Stimulated activated CD4-positive, alpha-beta T cell treated with anti-CD3 and anti-CD28 coated beads, Interleukin-15, amount 100 ng/mL, for 48 hours (primary cell): ENCODE measurements around the gene SLC6A6.

Experiments used
- DNase-seq, 2 donors: peaks; one replicate each; pipeline ENCODE4 v3.0.0-alpha.2; 2020; ENCODE audit warnings: low read depth in 2 of 2

The SLC6A6 gene

DNA sequence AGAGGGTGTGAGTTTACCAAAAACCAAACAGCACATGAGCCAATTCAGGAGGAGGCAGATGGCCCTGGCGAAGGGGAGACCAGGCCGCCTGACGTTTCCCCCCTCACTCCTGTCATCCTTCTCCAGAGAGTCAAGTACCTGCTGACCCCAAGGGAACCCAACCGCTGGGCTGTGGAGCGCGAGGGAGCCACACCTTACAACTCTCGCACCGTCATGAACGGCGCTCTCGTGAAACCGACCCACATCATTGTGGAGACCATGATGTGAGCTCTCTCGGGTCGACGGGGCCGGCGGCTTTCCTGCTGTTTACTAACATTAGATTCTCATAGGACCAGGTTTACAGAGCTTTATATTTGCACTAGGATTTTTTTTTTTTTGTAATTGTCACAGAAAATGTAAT is 82.3 kb downstream of the SLC6A6 start:
- DNase-seq = no peak

- DNase-seq = no peak
Measured at GRCh38 chr3:14485981-14486380, 83.6 kb downstream of the SLC6A6 start.

GRCh38 chr3:14486460-14486859 is 84.1 kb downstream of the SLC6A6 start:
- no peak for DNase-seq

DNA sequence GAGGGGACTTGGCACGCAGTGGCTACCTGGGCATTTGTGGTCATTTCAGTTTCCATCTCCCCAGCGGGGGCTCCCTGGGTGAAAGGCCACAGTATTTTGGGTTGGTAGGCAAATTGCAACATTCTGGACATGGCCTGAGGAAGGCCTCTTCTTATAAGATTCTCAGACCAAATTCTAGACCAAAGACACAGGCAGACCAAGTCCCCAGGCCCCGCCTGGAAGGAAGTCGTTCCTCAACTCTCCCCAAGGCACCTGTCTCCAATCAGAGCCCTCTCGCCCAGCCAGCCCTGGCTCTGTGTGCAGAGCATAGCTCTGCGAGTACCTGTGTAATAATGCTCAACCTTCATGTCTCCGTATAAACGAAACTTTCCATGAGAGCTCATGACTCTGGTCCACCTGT is 84.7 kb downstream of the SLC6A6 start:
- DNase-seq = no peak

- DNase-seq = no peak
Measured at GRCh38 chr3:14487821-14488220, 85.4 kb downstream of the SLC6A6 start.

GRCh38 chr3:14488286-14489041 is 86.1 kb downstream of the SLC6A6 start:
- DNase-seq = no peak

- no peak for DNase-seq
Measured at GRCh38 chr3:14489641-14490040, 87.2 kb downstream of the SLC6A6 start.

- DNase-seq = no peak
Measured at GRCh38 chr3:14490255-14490654, 87.8 kb downstream of the SLC6A6 start.

- no peak for DNase-seq
Measured at GRCh38 chr3:14490831-14491230, 88.4 kb downstream of the SLC6A6 start.

DNA sequence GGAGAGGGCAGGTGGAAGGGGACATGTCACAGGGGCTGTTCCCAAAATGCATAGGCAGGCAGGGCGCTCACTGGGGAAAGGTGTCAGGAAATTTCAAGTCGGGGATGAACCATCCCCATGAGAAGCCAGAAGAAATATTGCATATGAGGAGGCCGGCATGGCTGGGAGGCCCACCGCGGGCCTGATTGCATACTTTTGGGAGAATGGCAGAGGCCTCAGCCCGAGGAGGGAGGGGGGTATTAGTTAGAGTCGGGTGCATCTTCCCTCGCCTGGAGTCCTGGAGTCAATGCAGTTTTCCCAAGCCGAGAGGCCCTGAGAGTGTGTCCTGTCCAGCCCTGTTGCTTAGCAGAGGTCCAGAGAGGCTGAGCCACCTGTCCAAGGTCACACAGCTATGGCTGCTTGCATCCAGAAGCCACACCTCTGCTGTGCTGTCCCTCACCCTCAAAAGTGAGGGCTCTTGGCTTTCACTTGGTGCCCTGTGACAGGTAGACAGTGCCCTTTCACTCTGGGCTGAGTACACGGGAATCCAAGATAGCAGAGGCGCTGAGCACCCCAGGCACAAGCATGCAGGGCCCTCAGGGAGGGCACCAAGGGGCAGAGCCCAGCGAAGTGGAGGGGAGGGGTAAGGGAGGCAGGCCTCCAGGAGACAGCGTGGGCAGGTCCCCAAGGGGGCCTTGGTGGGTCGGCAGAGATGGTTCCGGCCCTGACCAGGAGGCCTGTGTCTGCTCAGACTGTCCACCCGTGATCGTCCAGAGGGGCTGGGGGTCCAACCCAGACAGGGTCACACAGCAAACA is 89.2 kb downstream of the SLC6A6 start:
- DNase-seq = no peak

- DNase-seq = no peak
Measured at GRCh38 chr3:14492948-14493881, 90.8 kb downstream of the SLC6A6 start.

- DNase-seq = no peak
Measured at GRCh38 chr3:14494279-14494972, 92.0 kb downstream of the SLC6A6 start.

- no peak for DNase-seq
Measured at GRCh38 chr3:14494973-14495300, 92.5 kb downstream of the SLC6A6 start.

DNA sequence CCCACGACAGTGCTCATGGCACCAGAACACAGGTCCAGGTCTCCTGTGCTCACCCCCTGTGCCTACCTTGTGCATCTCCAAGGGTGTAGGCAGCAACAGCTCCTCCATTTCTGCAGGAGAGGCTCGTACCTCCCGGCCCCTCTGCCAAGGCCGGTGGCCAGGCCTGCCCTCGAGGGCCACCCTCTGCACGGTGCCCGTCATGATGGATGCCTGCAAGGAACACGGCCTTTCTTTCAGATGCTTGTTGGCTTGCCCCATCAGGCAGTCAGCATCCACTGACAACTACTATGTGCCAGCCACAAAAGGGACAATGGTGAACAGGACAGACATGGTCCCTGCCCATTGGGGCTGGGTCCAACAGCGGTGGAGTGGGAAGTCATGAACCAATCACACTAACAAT is 93.9 kb downstream of the SLC6A6 start:
- no peak for DNase-seq

GRCh38 chr3:14497321-14497720 is 94.9 kb downstream of the SLC6A6 start:
- DNase-seq = no peak

GRCh38 chr3:14502472-14502871 is 100.1 kb downstream of the SLC6A6 start:
- DNase-seq = no peak

GRCh38 chr3:14503033-14503705 is 100.8 kb downstream of the SLC6A6 start:
- no peak for DNase-seq

- DNase-seq = no peak
Measured at GRCh38 chr3:14503706-14504065, 101.3 kb downstream of the SLC6A6 start.

- no peak for DNase-seq
Measured at GRCh38 chr3:14505001-14505802, 102.8 kb downstream of the SLC6A6 start.

- DNase-seq = no peak
Measured at GRCh38 chr3:14505803-14506500, 103.5 kb downstream of the SLC6A6 start.
